Trophoblast cell (in vitro differentiated cells and primary cell): Measurements from ENCODE around the gene OTUD4.

Source experiments
- DNase-seq, 2 donors: peaks; one replicate each; pipeline ENCODE4 v3.0.0-alpha.2; 2016
- H2AFZ ChIP-seq: 2 replicates; pipeline ENCODE4 v1.6.1; 2013; ENCODE audit warnings: low read length, moderate library complexity, mild to moderate bottlenecking; ENCODE audit not compliant: insufficient read depth, poor library complexity
- H2AK5ac ChIP-seq: 2 replicates; pipeline ENCODE4 v1.6.1; 2013; ENCODE audit warnings: mild to moderate bottlenecking, low read length
- H2BK120ac ChIP-seq: 2 replicates; pipeline ENCODE4 v1.6.1; 2013; ENCODE audit warnings: low read length, mild to moderate bottlenecking, moderate library complexity; ENCODE audit not compliant: insufficient read depth, poor library complexity
- H2BK12ac ChIP-seq: 2 replicates; pipeline ENCODE4 v1.6.1; 2013; ENCODE audit warnings: mild to moderate bottlenecking, low read length, moderate library complexity
- H2BK5ac ChIP-seq: 2 replicates; pipeline ENCODE4 v1.6.1; 2013; ENCODE audit warnings: low read length, low read depth, moderate library complexity, mild to moderate bottlenecking; ENCODE audit not compliant: poor library complexity
- H3K14ac ChIP-seq: 2 replicates; pipeline ENCODE4 v1.6.1; 2013; ENCODE audit warnings: mild to moderate bottlenecking, low read length
- H3K18ac ChIP-seq: 2 replicates; pipeline ENCODE4 v1.6.1; 2013; ENCODE audit warnings: mild to moderate bottlenecking, low read length
- H3K23ac ChIP-seq: 2 replicates; pipeline ENCODE4 v1.6.1; 2013; ENCODE audit warnings: low read length
- H3K27ac ChIP-seq: 2 replicates; pipeline ENCODE4 v1.5.1; 2013; ENCODE audit warnings: low read depth, mild to moderate bottlenecking, inconsistent platforms, low read length, moderate library complexity
- H3K27me3 ChIP-seq: 2 replicates; pipeline ENCODE4 v1.6.1; 2013; ENCODE audit warnings: inconsistent platforms, mild to moderate bottlenecking, low read length, moderate library complexity; ENCODE audit not compliant: insufficient read depth
- H3K36me3 ChIP-seq, 2 experiments: 1 replicate in 1 of 2; 2 replicates in 1 of 2; pipeline ENCODE4 v1.6.1; 2013; ENCODE audit warnings: low read length in 2 of 2, mild to moderate bottlenecking in 2 of 2, moderate library complexity in 1 of 2; ENCODE audit not compliant: insufficient read depth in 2 of 2, control insufficient read depth in 1 of 2
- H3K4ac ChIP-seq: 2 replicates; pipeline ENCODE4 v1.6.1; 2013; ENCODE audit warnings: low read depth, mild to moderate bottlenecking, low read length, moderate library complexity
- H3K4me1 ChIP-seq, 2 experiments: 1 replicate in 1 of 2; 2 replicates in 1 of 2; pipeline ENCODE4 v1.6.1; 2013; ENCODE audit warnings: low read length in 2 of 2, mild to moderate bottlenecking in 2 of 2, moderate library complexity in 1 of 2; ENCODE audit not compliant: insufficient read depth in 2 of 2, control insufficient read depth in 1 of 2
- H3K4me2 ChIP-seq: 2 replicates; pipeline ENCODE4 v1.6.1; 2013; ENCODE audit warnings: inconsistent platforms, mild to moderate bottlenecking, low read length, moderate library complexity
- H3K4me3 ChIP-seq: 2 replicates; pipeline ENCODE4 v1.5.1; 2013; ENCODE audit warnings: mild to moderate bottlenecking, low read depth, low read length, inconsistent platforms
- H3K79me1 ChIP-seq: one replicate; pipeline ENCODE4 v1.6.1; 2013; ENCODE audit warnings: low read length
- H3K79me2 ChIP-seq: 2 replicates; pipeline ENCODE4 v1.6.1; 2013; ENCODE audit warnings: low read length, mild to moderate bottlenecking; ENCODE audit not compliant: control insufficient read depth, insufficient read depth, poor library complexity
- H3K9ac ChIP-seq: 2 replicates; pipeline ENCODE4 v1.6.1; 2013; ENCODE audit warnings: mild to moderate bottlenecking, low read length
- H3K9me3 ChIP-seq: 2 replicates; pipeline ENCODE4 v1.6.1; 2013; ENCODE audit warnings: low read depth, mild to moderate bottlenecking, control low read depth, inconsistent platforms, low read length; ENCODE audit not compliant: insufficient read depth
- H4K12ac ChIP-seq: 2 replicates; pipeline ENCODE4 v1.6.1; 2013; ENCODE audit warnings: low read depth, mild to moderate bottlenecking, low read length, moderate library complexity
- H4K8ac ChIP-seq: 2 replicates; pipeline ENCODE4 v1.6.1; 2013; ENCODE audit warnings: low read depth, mild to moderate bottlenecking, low read length, moderate library complexity
- H4K91ac ChIP-seq: one replicate; pipeline ENCODE4 v1.6.1; 2013; ENCODE audit warnings: low read depth, mild to moderate bottlenecking, low read length, moderate library complexity
- WGBS: extraction: QIAGEN DNeasy Blood & Tissue Kit; methylation state at CpG from one replicate; pipeline ENCODE4 v1.1.7; 2013; ENCODE audit warnings: missing lambda C conversion rate; ENCODE audit not compliant: insufficient read length, insufficient coverage; ENCODE audit errors: extremely low coverage; 5-methylcytosine and 5-hydroxymethylcytosine counted together

The OTUD4 gene

GRCh38 chr4:145177511-145177905 lies 2.9 kb downstream of the OTUD4 start:
- H3K9ac ChIP-seq, result no peak overlapping the region
- H3K23ac ChIP-seq, result no peak overlapping the region
- no peak overlapping the region for H2BK120ac ChIP-seq
- no peaks in the 10 kb centered on the region for H3K36me3 ChIP-seq
- H3K9me3 ChIP-seq, result no peaks in the 10 kb centered on the region
- no peak overlapping the region for H3K27ac ChIP-seq
- DNase-seq, result no peak
- peaks cover 0 to 7% of the 10 kb centered on the region in 2 experiments for H3K4me1 ChIP-seq
- no peak overlapping the region for H2BK12ac ChIP-seq
- no peak overlapping the region for H3K4me2 ChIP-seq
- no peak overlapping the region for H4K12ac ChIP-seq
- H4K8ac ChIP-seq, result no peak overlapping the region
- WGBS, result no CpG with 5 or more reads among the region's 4 CpGs
- no peak overlapping the region for H3K14ac ChIP-seq
- H3K79me1 ChIP-seq, result peaks cover 8% of the 10 kb centered on the region
- H2BK5ac ChIP-seq, result no peak overlapping the region
- no peak overlapping the region for H4K91ac ChIP-seq
- H2AK5ac ChIP-seq, result no peak overlapping the region
- H3K27me3 ChIP-seq, result no peaks in the 10 kb centered on the region
- peaks cover 6% of the 10 kb centered on the region for H3K79me2 ChIP-seq
- no peak overlapping the region for H2AFZ ChIP-seq
- H3K4ac ChIP-seq, result peak overlapping the region; percentile 70
- H3K4me3 ChIP-seq, result no peak overlapping the region
- H3K18ac ChIP-seq, result no peak overlapping the region

- no peak overlapping the region for H3K4me3 ChIP-seq
- H2BK5ac ChIP-seq, result no peak overlapping the region
- H3K9ac ChIP-seq, result no peak overlapping the region
- no peak overlapping the region for H3K14ac ChIP-seq
- no peak overlapping the region for H3K27ac ChIP-seq
- no peaks in the 10 kb centered on the region for H3K27me3 ChIP-seq
- no peak overlapping the region for H3K23ac ChIP-seq
- H3K79me2 ChIP-seq, result peaks cover 6% of the 10 kb centered on the region
- no peak overlapping the region for H4K8ac ChIP-seq
- H3K36me3 ChIP-seq, result peaks cover 0 to 1% of the 10 kb centered on the region in 2 experiments
- peaks cover 0 to 7% of the 10 kb centered on the region in 2 experiments for H3K4me1 ChIP-seq
- H4K12ac ChIP-seq, result no peak overlapping the region
- H3K18ac ChIP-seq, result no peak overlapping the region
- H2BK12ac ChIP-seq, result no peak overlapping the region
- no peak for DNase-seq
- no peak overlapping the region for H2AK5ac ChIP-seq
- H2AFZ ChIP-seq, result no peak overlapping the region
- peak overlapping the region; percentile 59 for H3K4ac ChIP-seq
- H2BK120ac ChIP-seq, result no peak overlapping the region
- H3K4me2 ChIP-seq, result no peak overlapping the region
- H3K9me3 ChIP-seq, result no peaks in the 10 kb centered on the region
- WGBS, result no CpG with 5 or more reads among the region's 9 CpGs
- no peak overlapping the region for H4K91ac ChIP-seq
- peaks cover 8% of the 10 kb centered on the region for H3K79me1 ChIP-seq
Measured at GRCh38 chr4:145176641-145177432, 3.6 kb downstream of the OTUD4 start.

GRCh38 chr4:145171911-145172310 lies 8.5 kb downstream of the OTUD4 start:
- Histone ChIP-seq H4K12ac (no peak overlapping the region), H3K4me1 (no peaks in the 10 kb centered on the region), H4K8ac (no peak overlapping the region), H3K36me3 (peaks cover 2 to 6% of the 10 kb centered on the region in 2 experiments), H3K18ac (no peak overlapping the region), H3K14ac (no peak overlapping the region), H3K27ac (no peak overlapping the region), H3K4me3 (no peak overlapping the region), H2AFZ (no peak overlapping the region), H3K79me2 (peaks cover 2% of the 10 kb centered on the region), H2AK5ac (no peak overlapping the region), H3K4ac (no peak overlapping the region), H4K91ac (no peak overlapping the region), H2BK5ac (no peak overlapping the region), H3K9ac (peak overlapping the region; percentile 0), H3K79me1 (no peaks in the 10 kb centered on the region), H3K23ac (no peak overlapping the region), H2BK120ac (no peak overlapping the region), H3K27me3 (no peaks in the 10 kb centered on the region), H2BK12ac (no peak overlapping the region), H3K9me3 (no peaks in the 10 kb centered on the region), H3K4me2 (no peak overlapping the region)
- no peak for DNase-seq
- WGBS, result no CpG with 5 or more reads among the region's 1 CpG

GRCh38 chr4:145170223-145170622 lies 10.2 kb downstream of the OTUD4 start:
- H3K4me3 ChIP-seq, result no peak overlapping the region
- no peak overlapping the region for H3K14ac ChIP-seq
- no peaks in the 10 kb centered on the region for H3K9me3 ChIP-seq
- no CpG with 5 or more reads among the region's 1 CpG for WGBS
- H4K12ac ChIP-seq, result no peak overlapping the region
- no peak overlapping the region for H4K91ac ChIP-seq
- H2BK120ac ChIP-seq, result no peak overlapping the region
- H4K8ac ChIP-seq, result no peak overlapping the region
- no peaks in the 10 kb centered on the region for H3K79me2 ChIP-seq
- no peak overlapping the region for H3K4ac ChIP-seq
- H3K23ac ChIP-seq, result no peak overlapping the region
- DNase-seq, result no peak
- no peak overlapping the region for H2AK5ac ChIP-seq
- no peaks in the 10 kb centered on the region for H3K27me3 ChIP-seq
- H3K4me2 ChIP-seq, result no peak overlapping the region
- no peak overlapping the region for H3K27ac ChIP-seq
- H3K36me3 ChIP-seq, result peaks cover 2 to 9% of the 10 kb centered on the region in 2 experiments
- H3K79me1 ChIP-seq, result no peaks in the 10 kb centered on the region
- no peak overlapping the region for H2BK5ac ChIP-seq
- H3K9ac ChIP-seq, result no peak overlapping the region
- no peaks in the 10 kb centered on the region for H3K4me1 ChIP-seq
- no peak overlapping the region for H2AFZ ChIP-seq
- no peak overlapping the region for H2BK12ac ChIP-seq
- no peak overlapping the region for H3K18ac ChIP-seq
